ENCODE measurements around the gene USPL1.

DNA sequence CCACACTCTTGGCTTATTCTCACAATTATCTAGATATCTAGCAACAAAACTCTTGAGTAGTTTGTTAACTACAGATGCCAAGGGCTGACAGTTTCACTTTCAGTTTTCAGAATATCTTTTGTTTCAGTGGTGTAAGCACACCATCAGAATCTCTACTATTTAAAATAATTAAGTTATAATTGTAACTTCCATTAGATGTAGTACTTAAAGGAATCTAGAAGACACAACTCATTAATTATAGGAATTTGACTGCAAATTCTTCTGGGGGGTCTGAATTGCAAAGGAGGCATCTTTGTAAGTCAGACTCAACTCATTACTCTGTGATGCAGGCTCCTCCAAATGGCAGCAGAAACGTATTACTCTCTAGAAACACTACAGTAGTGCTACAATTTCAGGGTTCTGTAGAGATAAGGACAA lies 44.9 kb upstream of the USPL1 start:
- TF ChIP-seq ZFP3 (CRISPR knock-in tag; IDR thresholded peaks at IDR 0.05) (no peak), OSR1 (CRISPR knock-in tag; IDR thresholded peaks at IDR 0.05) (no peak), RARB (CRISPR knock-in tag; IDR thresholded peaks at IDR 0.05) (no peak), CSRNP3 (CRISPR knock-in tag; IDR thresholded peaks at IDR 0.05) (no peak)
- TF ChIP-seq, protein P1, sequence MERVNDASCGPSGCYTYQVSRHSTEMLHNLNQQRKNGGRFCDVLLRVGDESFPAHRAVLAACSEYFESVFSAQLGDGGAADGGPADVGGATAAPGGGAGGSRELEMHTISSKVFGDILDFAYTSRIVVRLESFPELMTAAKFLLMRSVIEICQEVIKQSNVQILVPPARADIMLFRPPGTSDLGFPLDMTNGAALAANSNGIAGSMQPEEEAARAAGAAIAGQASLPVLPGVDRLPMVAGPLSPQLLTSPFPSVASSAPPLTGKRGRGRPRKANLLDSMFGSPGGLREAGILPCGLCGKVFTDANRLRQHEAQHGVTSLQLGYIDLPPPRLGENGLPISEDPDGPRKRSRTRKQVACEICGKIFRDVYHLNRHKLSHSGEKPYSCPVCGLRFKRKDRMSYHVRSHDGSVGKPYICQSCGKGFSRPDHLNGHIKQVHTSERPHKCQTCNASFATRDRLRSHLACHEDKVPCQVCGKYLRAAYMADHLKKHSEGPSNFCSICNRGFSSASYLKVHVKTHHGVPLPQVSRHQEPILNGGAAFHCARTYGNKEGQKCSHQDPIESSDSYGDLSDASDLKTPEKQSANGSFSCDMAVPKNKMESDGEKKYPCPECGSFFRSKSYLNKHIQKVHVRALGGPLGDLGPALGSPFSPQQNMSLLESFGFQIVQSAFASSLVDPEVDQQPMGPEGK (CRISPR knock-in tag; IDR thresholded peaks at IDR 0.05; ENCODE audit: borderline replicate concordance), result no peak; the same call in 1 of the 2 replicates

All from SK-N-SH treated with all-trans-retinoic acid at 6 μM for 48 hours (cell line).